Kidney (tissue), 14 donors: ENCODE results near the gene HIP1R. TPM values are rescaled to one million over a fixed set of nuclear protein-coding genes. Genes with fewer than 3 reads are reported as not detected.

ENCODE experiments used
- DNase-seq, 5 donors: peaks; one replicate each; pipeline ENCODE4 v3.0.0-alpha.2; 2013 to 2020
- FAIRE-seq: peaks from 2 replicates; lab custom pipeline; 2012; peaks lifted over from hg19 to GRCh38; lab: Jason Lieb, UNC
- H3K27ac ChIP-seq, 2 donors: one replicate each; pipeline ENCODE4 v1.7.0; 2013; ENCODE audit warnings: low read depth in 2 of 2, low read length in 2 of 2, inconsistent platforms in 1 of 2
- H3K27me3 ChIP-seq: one replicate; pipeline ENCODE4 v1.7.1; 2013; ENCODE audit warnings: low read length, inconsistent platforms; ENCODE audit not compliant: control insufficient read depth, insufficient read depth
- H3K36me3 ChIP-seq, 3 donors: one replicate each; pipeline versions ENCODE4 v1.7.0 to v1.7.1; 2013; ENCODE audit warnings: low read length in 3 of 3, control low read depth in 1 of 3, inconsistent platforms in 1 of 3; ENCODE audit not compliant: insufficient read depth in 3 of 3, control insufficient read depth in 2 of 3
- H3K4me1 ChIP-seq, 3 donors: one replicate each; pipeline versions ENCODE4 v1.7.0 to v1.7.1; 2013; ENCODE audit warnings: low read length in 3 of 3, inconsistent platforms in 1 of 3, low read depth in 1 of 3; ENCODE audit not compliant: control insufficient read depth in 2 of 3, insufficient read depth in 2 of 3
- H3K4me3 ChIP-seq, 3 donors: one replicate each; pipeline versions ENCODE4 v1.7.0 to v1.8.1; 2013; ENCODE audit warnings: low read length in 3 of 3, control low read depth in 1 of 3, inconsistent platforms in 1 of 3
- H3K9ac ChIP-seq, 3 donors: one replicate each; pipeline versions ENCODE4 v1.7.0 to v1.7.1; 2013; ENCODE audit warnings: low read length in 3 of 3, control low read depth in 1 of 3, inconsistent platforms in 1 of 3
- H3K9me3 ChIP-seq, 3 donors: one replicate each; pipeline versions ENCODE4 v1.7.0 to v1.7.1; 2013; ENCODE audit warnings: low read length in 3 of 3, control low read depth in 1 of 3, inconsistent platforms in 1 of 3; ENCODE audit not compliant: control insufficient read depth in 2 of 3, insufficient read depth in 1 of 3
- intact Hi-C: fragments of 100-400 bp; cut with DNase I; formaldehyde crosslinking; loops from one replicate; pipeline ENCODE4 v1.11.1; 2022
- polyA plus RNA-seq: library from polyadenylated mRNA; stranded (reverse); fragments of 350-450 nt; fragmentation: Illumina TruSeq; extraction: RNeasy Lipid Tissue Mini Kit (QIAGEN cat#74804); gene quantifications from one replicate; pipeline ENCODE4 v1.2.3, GENCODE V29; 2014; ENCODE audit warnings: low read depth, low replicate concordance; ENCODE audit not compliant: insufficient read depth
- total RNA-seq: library from RNA; stranded (reverse); fragmentation: NEBNext Ultra II Directional; extraction: Animal tissue kit (Norgen Biotek cat#: 25700); gene quantifications from one replicate; pipeline ENCODE4 v1.2.1, GENCODE V29; 2021
- TF ChIP-seq, protein P1 (sequence below): IDR thresholded peaks from 3 replicates; pipeline ENCODE4 v1.5.1; 2012; ENCODE audit warnings: mild to moderate bottlenecking, moderate library complexity, borderline replicate concordance; ENCODE audit not compliant: insufficient read depth; ENCODE audit errors: extremely low read depth
- donor health status: control.
- donor health status: control.
- donor health status: control.
- donor health status: control.
- donor health status: control.
- donor health status: DM: yes; HTN: yes; CAD: no.
- donor health status: Normal renal cell carcinoma (clear cell type).

Gene HIP1R
- total and polyA plus RNA-seq, 2 donors from 2014 or later = 39.4 to 87.8 TPM

DNA sequence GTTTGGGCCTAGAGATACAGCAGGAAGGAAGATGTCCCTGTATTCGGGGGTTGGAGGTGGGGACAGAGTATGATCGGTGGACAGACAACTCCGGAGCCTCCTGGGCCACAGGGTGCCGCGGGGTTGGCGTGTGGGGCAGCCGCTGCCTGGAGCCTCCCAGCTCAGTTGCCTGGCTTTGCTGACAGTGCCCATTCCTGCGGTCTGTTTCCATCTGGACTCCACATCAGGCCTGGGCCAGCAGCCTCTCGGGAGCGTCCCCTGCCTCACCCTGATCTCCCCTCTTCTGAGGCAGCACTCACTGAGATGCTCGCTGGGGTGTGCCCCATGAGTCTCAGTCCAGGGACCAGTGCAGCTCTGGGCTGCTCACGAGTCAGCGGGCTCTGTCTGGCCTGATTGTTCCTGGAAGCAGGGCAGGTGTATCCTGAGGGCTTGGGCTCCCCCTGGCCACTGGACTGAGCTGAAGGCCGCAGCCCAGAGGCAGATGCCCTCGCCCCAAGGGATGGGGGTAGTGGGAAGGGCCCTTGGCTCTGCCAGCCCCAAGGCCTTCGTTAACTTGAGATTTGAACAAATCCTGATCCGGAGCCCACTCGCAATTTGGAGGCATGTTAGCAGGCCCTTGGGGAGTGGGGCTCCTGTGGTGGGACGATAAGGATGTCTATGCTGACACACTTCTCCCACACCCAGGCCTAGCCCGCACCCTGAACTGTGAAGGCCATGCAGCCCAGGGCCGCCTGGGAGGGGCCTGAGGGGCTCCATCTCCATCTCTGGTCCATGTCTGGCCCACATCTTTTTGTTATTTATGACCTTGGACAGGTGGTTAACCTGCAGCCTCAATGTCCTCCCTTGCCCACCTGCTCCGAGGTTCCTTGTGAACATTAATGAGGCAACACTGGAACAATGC, 7.5 kb downstream of the HIP1R start:
- FAIRE-seq (no peak), DNase-seq (peak in 3 of 5 donors; percentile 30 to 73 (median 62))
- peaks cover 0 to 5% (median 0%) of the 10 kb centered on the region in 3 donors for H3K36me3 ChIP-seq
- H3K4me1 ChIP-seq = peaks cover 7 to 71% (median 66%) of the 10 kb centered on the region in 3 donors
- H3K9me3 ChIP-seq = no peaks in the 10 kb centered on the region
- H3K27ac ChIP-seq = peak overlapping the region; percentile 67 to 69
- H3K27me3 ChIP-seq = no peaks in the 10 kb centered on the region
- TF ChIP-seq, protein P1, sequence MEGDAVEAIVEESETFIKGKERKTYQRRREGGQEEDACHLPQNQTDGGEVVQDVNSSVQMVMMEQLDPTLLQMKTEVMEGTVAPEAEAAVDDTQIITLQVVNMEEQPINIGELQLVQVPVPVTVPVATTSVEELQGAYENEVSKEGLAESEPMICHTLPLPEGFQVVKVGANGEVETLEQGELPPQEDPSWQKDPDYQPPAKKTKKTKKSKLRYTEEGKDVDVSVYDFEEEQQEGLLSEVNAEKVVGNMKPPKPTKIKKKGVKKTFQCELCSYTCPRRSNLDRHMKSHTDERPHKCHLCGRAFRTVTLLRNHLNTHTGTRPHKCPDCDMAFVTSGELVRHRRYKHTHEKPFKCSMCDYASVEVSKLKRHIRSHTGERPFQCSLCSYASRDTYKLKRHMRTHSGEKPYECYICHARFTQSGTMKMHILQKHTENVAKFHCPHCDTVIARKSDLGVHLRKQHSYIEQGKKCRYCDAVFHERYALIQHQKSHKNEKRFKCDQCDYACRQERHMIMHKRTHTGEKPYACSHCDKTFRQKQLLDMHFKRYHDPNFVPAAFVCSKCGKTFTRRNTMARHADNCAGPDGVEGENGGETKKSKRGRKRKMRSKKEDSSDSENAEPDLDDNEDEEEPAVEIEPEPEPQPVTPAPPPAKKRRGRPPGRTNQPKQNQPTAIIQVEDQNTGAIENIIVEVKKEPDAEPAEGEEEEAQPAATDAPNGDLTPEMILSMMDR = no peak
- peak overlapping the region in 1 of 3 donors; percentile 32 for H3K4me3 ChIP-seq
- peak overlapping the region in 1 of 3 donors; percentile 82 for H3K9ac ChIP-seq
- intact Hi-C loops = no loop called here

DNA sequence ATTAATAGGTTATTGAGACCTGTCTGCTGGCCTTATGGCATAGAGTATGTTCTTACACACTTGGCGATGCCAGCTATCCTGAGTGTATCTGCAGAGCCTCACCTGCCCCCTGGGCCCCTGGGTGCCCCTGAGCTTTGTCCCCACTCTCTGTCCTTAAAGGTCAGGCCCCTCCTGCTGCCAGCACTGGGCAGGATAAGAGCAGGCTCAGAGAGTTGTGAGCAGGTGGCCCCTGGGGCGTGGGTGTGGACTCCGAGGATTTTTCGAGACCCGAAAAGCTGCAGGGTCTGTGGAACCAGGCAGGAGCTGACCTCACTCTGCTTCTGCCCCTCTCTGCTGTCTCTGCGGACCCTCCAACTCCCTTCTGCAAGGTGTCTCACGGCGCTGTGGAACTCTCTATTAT, 8.2 kb downstream of the HIP1R start:
- FAIRE-seq (no peak), DNase-seq (peak in 2 of 5 donors; percentile 34 to 66)
- Histone ChIP-seq H3K36me3 (peaks cover 0 to 5% (median 0%) of the 10 kb centered on the region in 3 donors), H3K4me3 (no peak overlapping the region), H3K9me3 (no peaks in the 10 kb centered on the region), H3K27ac (peak overlapping the region in 1 of 2 donors; percentile 67), H3K4me1 (peaks cover 5 to 64% (median 59%) of the 10 kb centered on the region in 3 donors), H3K9ac (no peak overlapping the region), H3K27me3 (no peaks in the 10 kb centered on the region)
- TF ChIP-seq, protein P1 = no peak
- intact Hi-C loops = no loop called here

DNA sequence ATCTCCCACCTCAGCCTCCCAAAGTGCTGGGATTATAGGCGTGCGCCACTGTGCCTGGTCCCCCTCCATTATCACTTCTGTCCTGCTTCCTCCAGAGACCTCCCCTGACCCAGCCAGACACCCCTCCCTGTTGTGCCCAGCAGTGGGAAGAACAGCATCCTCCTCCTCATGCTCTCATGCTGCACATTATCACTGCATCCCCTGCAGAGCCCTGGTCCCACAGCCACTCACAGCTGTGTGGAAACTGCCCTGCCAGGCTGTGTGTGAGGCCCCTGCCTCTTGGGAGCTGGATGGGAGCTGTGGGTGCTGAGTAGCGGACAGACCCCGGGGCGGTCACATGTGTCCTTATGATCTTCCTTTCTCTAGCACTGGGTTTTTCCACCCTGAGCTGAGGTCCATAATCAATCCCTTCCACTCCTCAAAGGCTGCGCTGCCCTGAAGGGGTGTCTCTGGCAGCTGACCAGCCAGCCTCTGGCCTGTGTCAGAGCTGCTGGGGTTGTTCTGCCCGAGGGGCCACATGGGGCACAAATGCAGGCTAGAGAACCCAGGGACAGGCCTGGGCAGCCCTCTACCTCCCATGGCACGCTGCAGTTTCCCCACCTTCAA, 9.2 kb downstream of the HIP1R start:
- FAIRE-seq (no peak), DNase-seq (peak in 2 of 5 donors; percentile 38 to 52)
- Histone ChIP-seq H3K9ac (peak overlapping the region in 1 of 3 donors; percentile 34), H3K4me3 (no peak overlapping the region), H3K27ac (no peak overlapping the region), H3K27me3 (no peaks in the 10 kb centered on the region), H3K36me3 (peaks cover 0 to 5% (median 0%) of the 10 kb centered on the region in 3 donors), H3K4me1 (peaks cover 5 to 56% (median 49%) of the 10 kb centered on the region in 3 donors), H3K9me3 (no peaks in the 10 kb centered on the region)
- TF ChIP-seq, protein P1 = no peak
- intact Hi-C loops = no loop called here
